Stimulated activated CD4-positive, alpha-beta T cell treated with anti-CD3 and anti-CD28 coated beads, Interleukin-4, amount 100 ng/mL, for 24 hours (primary cell): ENCODE results near the gene CADPS2.
"Not testable (repeated sequence)": the region's sequence is repeated elsewhere in the genome, so short reads cannot be mapped to it uniquely, and the experiment has no call there.

ENCODE experiments used
- DNase-seq: peaks from one replicate; pipeline ENCODE4 v3.0.0-alpha.2; 2020

CADPS2 gene

GRCh38 chr7:122849322-122849956 is 36.8 kb downstream of the CADPS2 start:
- no peak for DNase-seq

GRCh38 chr7:122847871-122848473 is 38.3 kb downstream of the CADPS2 start:
- no peak for DNase-seq

- no peak for DNase-seq
These were observed 39.7 kb downstream of the CADPS2 start for GRCh38 chr7:122846591-122846990.

- no peak for DNase-seq
These were observed 41.0 kb downstream of the CADPS2 start for GRCh38 chr7:122845286-122845685.

GRCh38 chr7:122844191-122844988 is 41.9 kb downstream of the CADPS2 start:
- no peak for DNase-seq

- DNase-seq = no peak
These were observed 43.3 kb downstream of the CADPS2 start for GRCh38 chr7:122842971-122843370.

GRCh38 chr7:122836286-122836685 is 50.0 kb downstream of the CADPS2 start:
- not testable (repeated sequence) for DNase-seq

GRCh38 chr7:122834571-122834942 is 51.7 kb downstream of the CADPS2 start:
- DNase-seq = not testable (repeated sequence)

- DNase-seq = no peak
These were observed 52.2 kb downstream of the CADPS2 start for GRCh38 chr7:122833888-122834570.

- no peak for DNase-seq
These were observed 54.8 kb downstream of the CADPS2 start for GRCh38 chr7:122831436-122831835.

GRCh38 chr7:122829962-122830361 is 56.3 kb downstream of the CADPS2 start:
- DNase-seq = no peak

GRCh38 chr7:122827763-122828162 is 58.5 kb downstream of the CADPS2 start:
- DNase-seq = no peak

- no peak for DNase-seq
These were observed 72.4 kb downstream of the CADPS2 start for GRCh38 chr7:122813845-122814244.

- DNase-seq = no peak
These were observed 82.4 kb downstream of the CADPS2 start for GRCh38 chr7:122803851-122804250.

- no peak for DNase-seq
These were observed 82.9 kb downstream of the CADPS2 start for GRCh38 chr7:122803323-122803722.

- no peak for DNase-seq
These were observed 83.9 kb downstream of the CADPS2 start for GRCh38 chr7:122802301-122802751.

- no peak for DNase-seq
These were observed 94.2 kb downstream of the CADPS2 start for GRCh38 chr7:122791959-122792545.

GRCh38 chr7:122790591-122790990 is 95.7 kb downstream of the CADPS2 start:
- no peak for DNase-seq

GRCh38 chr7:122790132-122790531 is 96.1 kb downstream of the CADPS2 start:
- DNase-seq = no peak

GRCh38 chr7:122789156-122789555 is 97.1 kb downstream of the CADPS2 start:
- DNase-seq = no peak

- no peak for DNase-seq
These were observed 115.4 kb downstream of the CADPS2 start for GRCh38 chr7:122770686-122771335.

- no peak for DNase-seq
These were observed 117.4 kb downstream of the CADPS2 start for GRCh38 chr7:122768827-122769226.
